Measurements from ENCODE around the gene HOXA13. TPM values are rescaled to one million over a fixed set of nuclear protein-coding genes. Genes with fewer than 3 reads are reported as not detected.
A peak's percentile ranks its signal among the peaks of the same experiment; 100 is the strongest.

Gene HOXA13
- total RNA-seq, 3 donors from 2014 or later: 28.0 to 54.3 (median 42.2) TPM

GRCh38 chr7:27173956-27174873 lies 25.7 kb downstream of the HOXA13 start, which contains the start of gene HOXA10:
Gene HOXA10 (minus strand): TSS chr7:27174320. CDS start chr7:27174306, 14 bp downstream.
- DNase-seq (peak; percentile 76 to 83 (median 79)), ATAC-seq (peak; percentile 2)
- H3K36me3 ChIP-seq (ENCODE audit: low read depth): no peaks in the 10 kb centered on the region
- no peak for TF ChIP-seq CTCF (IDR thresholded peaks at IDR 0.05)
- peak within 1 kb of the TSS; percentile 48 for H3K4me3 ChIP-seq
- intact Hi-C loops (cut with DNase I, micrococcal nuclease): no loop called here
- no peaks in the 10 kb centered on the region for H3K9me3 ChIP-seq
- H3K4me1 ChIP-seq (ENCODE audit: low read depth): peaks cover 11% of the 10 kb centered on the region

GRCh38 chr7:27173511-27173955 lies 26.4 kb downstream of the HOXA13 start:
- ATAC-seq: peak; percentile 31
- no peaks in the 10 kb centered on the region for H3K36me3 ChIP-seq (ENCODE audit: low read depth)
- TF ChIP-seq CTCF (IDR thresholded peaks at IDR 0.05): no peak
- peaks cover 11% of the 10 kb centered on the region for H3K4me1 ChIP-seq (ENCODE audit: low read depth)
- intact Hi-C loops (cut with DNase I, micrococcal nuclease): no loop called here
- DNase-seq: peak in 2 of 3 donors; percentile 59 to 70
- H3K4me3 ChIP-seq: peak overlapping the region; percentile 48
- no peaks in the 10 kb centered on the region for H3K9me3 ChIP-seq

- peak; percentile 86 to 89 (median 86) for DNase-seq
- TF ChIP-seq CTCF (IDR thresholded peaks at IDR 0.05): no peak
- H3K36me3 ChIP-seq (ENCODE audit: low read depth): no peaks in the 10 kb centered on the region
These were observed 26.9 kb downstream of the HOXA13 start for GRCh38 chr7:27172823-27173510.

GRCh38 chr7:27172315-27172774 lies 27.5 kb downstream of the HOXA13 start:
- intact Hi-C loops (cut with DNase I, micrococcal nuclease): no loop called here
- peak in 2 of 3 donors; percentile 41 to 61 for DNase-seq
- Histone ChIP-seq H3K36me3 (ENCODE audit: low read depth) (no peaks in the 10 kb centered on the region), H3K4me3 (peak overlapping the region; percentile 48), H3K4me1 (ENCODE audit: low read depth) (peaks cover 11% of the 10 kb centered on the region), H3K9me3 (no peaks in the 10 kb centered on the region)
- no peak for ATAC-seq
- TF ChIP-seq CTCF (IDR thresholded peaks at IDR 0.05): no peak

More at GRCh38 chr7:27172823-27173510, 26.9 kb downstream of the HOXA13 start:
- peaks cover 11% of the 10 kb centered on the region for H3K4me1 ChIP-seq (ENCODE audit: low read depth)
- H3K4me3 ChIP-seq: peak overlapping the region; percentile 48
- intact Hi-C loops (cut with DNase I, micrococcal nuclease): no loop called here
- H3K9me3 ChIP-seq: no peaks in the 10 kb centered on the region
- peak; percentile 19 for ATAC-seq

- no peaks in the 10 kb centered on the region for H3K36me3 ChIP-seq (ENCODE audit: low read depth)
- no peak for TF ChIP-seq CTCF (IDR thresholded peaks at IDR 0.05)
- ATAC-seq: no peak
- no peaks in the 10 kb centered on the region for H3K9me3 ChIP-seq
- intact Hi-C loops (cut with DNase I, micrococcal nuclease): no loop called here
- peaks cover 11% of the 10 kb centered on the region for H3K4me1 ChIP-seq (ENCODE audit: low read depth)
- no peak overlapping the region for H3K4me3 ChIP-seq
- peak in 2 of 3 donors; percentile 53 to 56 for DNase-seq
These were observed 28.1 kb downstream of the HOXA13 start for GRCh38 chr7:27171637-27172314.

Data from mucosa of descending colon (tissue), 3 donors.